MM.1S (cell line): ENCODE measurements around the gene FAM131C.
"Not testable (repeated sequence)": the region's sequence is repeated elsewhere in the genome, so short reads cannot be mapped to it uniquely, and the experiment has no call there.

ENCODE experiments used
- DNase-seq: peaks from one replicate; pipeline ENCODE4 v3.0.0-alpha.2; 2015
- H2AFZ ChIP-seq: fragments of 300-600 bp; sonication (generic); 2 replicates; pipeline ENCODE4 v1.6.0; 2016; ENCODE audit warnings: antibody characterized with exemption, low read length
- H3F3A ChIP-seq: fragments of 300-600 bp; sonication (generic); 2 replicates; pipeline ENCODE4 v1.6.1; 2016; ENCODE audit warnings: mild to moderate bottlenecking, antibody characterized with exemption, low read length, moderate library complexity, mixed read lengths; ENCODE audit not compliant: insufficient read depth
- H3K27ac ChIP-seq: fragments of 300-600 bp; sonication (generic); 2 replicates; pipeline ENCODE4 v1.5.1; 2016; ENCODE audit warnings: mild to moderate bottlenecking, low read length
- H3K27me3 ChIP-seq: fragments of 300-600 bp; sonication (generic); replicated peaks from 2 replicates; pipeline ENCODE4 v1.6.0; 2016; ENCODE audit warnings: low read length; ENCODE audit not compliant: insufficient read depth
- H3K36me3 ChIP-seq: fragments of 300-600 bp; sonication (generic); replicated peaks from 2 replicates; pipeline ENCODE4 v1.6.1; 2016; ENCODE audit warnings: mild to moderate bottlenecking, low read length, mixed read lengths; ENCODE audit not compliant: insufficient read depth
- H3K4me1 ChIP-seq: fragments of 300-600 bp; sonication (generic); 2 replicates; pipeline ENCODE4 v1.6.1; 2016; ENCODE audit warnings: low read length, mixed read lengths
- H3K4me2 ChIP-seq: fragments of 300-600 bp; sonication (generic); 2 replicates; pipeline ENCODE4 v1.6.0; 2016; ENCODE audit warnings: low read depth, low read length
- H3K4me3 ChIP-seq: fragments of 300-600 bp; sonication (generic); 2 replicates; pipeline ENCODE4 v1.5.1; 2016; ENCODE audit warnings: low read length, mixed read lengths
- H3K79me2 ChIP-seq: fragments of 300-600 bp; sonication (generic); 2 replicates; pipeline ENCODE4 v1.6.1; 2016; ENCODE audit warnings: mixed run types, low read length, mixed read lengths
- H3K9ac ChIP-seq: fragments of 300-600 bp; sonication (generic); 2 replicates; pipeline ENCODE4 v1.6.1; 2016; ENCODE audit warnings: low read length, mixed read lengths
- H3K9me2 ChIP-seq: fragments of 300-600 bp; sonication (generic); replicated peaks from 2 replicates; pipeline ENCODE4 v1.6.1; 2016; ENCODE audit warnings: mild to moderate bottlenecking, low read length, mixed read lengths; ENCODE audit not compliant: insufficient read depth
- H3K9me3 ChIP-seq: fragments of 300-600 bp; sonication (generic); replicated peaks from 2 replicates; pipeline ENCODE4 v1.6.1; 2016; ENCODE audit warnings: mild to moderate bottlenecking, low read length, mixed read lengths; ENCODE audit not compliant: insufficient read depth
- H4K20me1 ChIP-seq: fragments of 300-600 bp; sonication (generic); 2 replicates; pipeline ENCODE4 v1.6.1; 2016; ENCODE audit warnings: mild to moderate bottlenecking, low read length, moderate library complexity, mixed read lengths; ENCODE audit not compliant: insufficient read depth
- CTCF ChIP-seq: fragments of 300-600 bp; sonication (generic); IDR thresholded peaks from 2 replicates; pipeline ENCODE4 v1.5.1; 2016; ENCODE audit warnings: antibody characterized with exemption, low read length, mixed read lengths
- EZH2 ChIP-seq: fragments of 300-600 bp; sonication (generic); optimal IDR thresholded peaks from 2 replicates; pipeline ENCODE3; 2017; ENCODE audit warnings: low read depth, mild to moderate bottlenecking, antibody characterized with exemption, low read length, mixed read lengths
- EZH2phosphoT487 ChIP-seq: fragments of 300-600 bp; sonication (generic); IDR thresholded peaks from 2 replicates; pipeline ENCODE4 v1.6.1; 2018; ENCODE audit warnings: antibody characterized with exemption, low read length

FAM131C gene

GRCh38 chr1:16032388-16033102, 40.9 kb downstream of the FAM131C start:
- Histone ChIP-seq H3F3A (no peaks in the 10 kb centered on the region), H3K27me3 (peaks cover 49% of the 10 kb centered on the region), H4K20me1 (no peaks in the 10 kb centered on the region), H3K4me1 (no peaks in the 10 kb centered on the region), H3K9me3 (no peaks in the 10 kb centered on the region), H3K36me3 (no peaks in the 10 kb centered on the region), H3K4me2 (no peak overlapping the region), H3K79me2 (no peaks in the 10 kb centered on the region), H3K9me2 (no peaks in the 10 kb centered on the region), H2AFZ (no peak overlapping the region), H3K9ac (no peak overlapping the region), H3K4me3 (no peak overlapping the region), H3K27ac (no peak overlapping the region)
- DNase-seq: peak; percentile 60
- TF ChIP-seq EZH2phosphoT487 (no peak), CTCF (peak; percentile 76)

- H3K27ac ChIP-seq: no peak overlapping the region
- H3K9me3 ChIP-seq: no peaks in the 10 kb centered on the region
- DNase-seq: no peak
- H3K9ac ChIP-seq: no peak overlapping the region
- H3K4me3 ChIP-seq: no peak overlapping the region
- no peak overlapping the region for H3K4me2 ChIP-seq
- no peaks in the 10 kb centered on the region for H3K79me2 ChIP-seq
- H3K36me3 ChIP-seq: no peaks in the 10 kb centered on the region
- H3K4me1 ChIP-seq: no peaks in the 10 kb centered on the region
- no peaks in the 10 kb centered on the region for H4K20me1 ChIP-seq
- H3K27me3 ChIP-seq: peaks cover 51% of the 10 kb centered on the region
- H3F3A ChIP-seq: no peaks in the 10 kb centered on the region
- no peak overlapping the region for H2AFZ ChIP-seq
- H3K9me2 ChIP-seq: no peaks in the 10 kb centered on the region
- TF ChIP-seq EZH2phosphoT487 (no peak), EZH2 (no peak), CTCF (no peak)
Measured at GRCh38 chr1:16031551-16031950, 41.9 kb downstream of the FAM131C start.

- no peak overlapping the region for H3K4me3 ChIP-seq
- H3K9me3 ChIP-seq: no peaks in the 10 kb centered on the region
- no peak for DNase-seq
- no peak overlapping the region for H3K27ac ChIP-seq
- no peaks in the 10 kb centered on the region for H3F3A ChIP-seq
- TF ChIP-seq CTCF (no peak), EZH2phosphoT487 (no peak), EZH2 (no peak)
- no peak overlapping the region for H3K4me2 ChIP-seq
- H3K9ac ChIP-seq: no peak overlapping the region
- no peaks in the 10 kb centered on the region for H4K20me1 ChIP-seq
- H3K79me2 ChIP-seq: no peaks in the 10 kb centered on the region
- H3K4me1 ChIP-seq: no peaks in the 10 kb centered on the region
- no peak overlapping the region for H2AFZ ChIP-seq
- no peaks in the 10 kb centered on the region for H3K9me2 ChIP-seq
- H3K27me3 ChIP-seq: peaks cover 66% of the 10 kb centered on the region
- H3K36me3 ChIP-seq: no peaks in the 10 kb centered on the region
Measured at GRCh38 chr1:16029288-16029687, 44.2 kb downstream of the FAM131C start.

GRCh38 chr1:16029003-16029268, 44.5 kb downstream of the FAM131C start:
- not testable (repeated sequence) for H4K20me1 ChIP-seq, H3K9me2 ChIP-seq, H3K4me1 ChIP-seq, H3K9me3 ChIP-seq, H3K4me3 ChIP-seq, DNase-seq, H3K36me3 ChIP-seq, H3F3A ChIP-seq, H3K4me2 ChIP-seq, H3K9ac ChIP-seq, H3K79me2 ChIP-seq, H3K27ac ChIP-seq, H2AFZ ChIP-seq
- peaks cover 70% of the 10 kb centered on the region for H3K27me3 ChIP-seq
